H1 (cell line): ENCODE data around the gene EML1. TPM values are rescaled to one million over a fixed set of nuclear protein-coding genes. Genes with fewer than 3 reads are reported as not detected.
A peak's percentile ranks its signal among the peaks of the same experiment; 100 is the strongest.

Experiments
- CTCF ChIA-PET: fragments of 300-600 bp; sonication (Branson Sonifier 250); formaldehyde crosslinking; loops from one replicate; lab custom pipeline; 2021; ENCODE audit not compliant: partially characterized antibody; lab: Charles Lee
- POLR2A ChIA-PET: fragments of 300-600 bp; sonication (Branson Sonifier 250); formaldehyde crosslinking; loops from one replicate; lab custom pipeline; 2021; ENCODE audit warnings: inconsistent platforms; ENCODE audit not compliant: partially characterized antibody; lab: Charles Lee
- DNase-seq, 2 experiments: peaks; one replicate each; pipeline versions ENCODE4 v3.0.0 to v3.0.0-alpha.2; 2010 to 2022; ENCODE audit warnings: low spot score in 2 of 2, low read depth in 1 of 2, mixed read lengths in 1 of 2
- FAIRE-seq: peaks from 2 replicates; lab custom pipeline; 2011; peaks lifted over from hg19 to GRCh38; lab: Jason Lieb, UNC
- H2AFZ ChIP-seq: 2 replicates; pipeline ENCODE4 v1.8.1; 2012; ENCODE audit warnings: low read length, inconsistent platforms
- H2AK5ac ChIP-seq: 2 replicates; pipeline ENCODE4 v1.6.1; 2013; ENCODE audit warnings: low read depth, low read length
- H2BK120ac ChIP-seq: replicated peaks from 2 replicates; pipeline ENCODE3; 2013; ENCODE audit warnings: low read depth, low read length, inconsistent platforms
- H2BK12ac ChIP-seq: 2 replicates; pipeline ENCODE4 v1.6.1; 2013; ENCODE audit warnings: low read depth, low read length
- H2BK15ac ChIP-seq: 2 replicates; pipeline ENCODE4 v1.6.1; 2013; ENCODE audit warnings: low read length
- H2BK20ac ChIP-seq: 2 replicates; pipeline ENCODE4 v1.6.1; 2013; ENCODE audit warnings: low read length
- H2BK5ac ChIP-seq: 2 replicates; pipeline ENCODE4 v1.6.1; 2013; ENCODE audit warnings: low read depth, low read length
- H3K14ac ChIP-seq: 2 replicates; pipeline ENCODE4 v1.6.1; 2013; ENCODE audit warnings: inconsistent platforms; ENCODE audit not compliant: insufficient read length
- H3K18ac ChIP-seq: 2 replicates; pipeline ENCODE4 v1.6.1; 2013; ENCODE audit warnings: low read length; ENCODE audit errors: extremely low read depth
- H3K23ac ChIP-seq: 2 replicates; pipeline ENCODE4 v1.6.1; 2013; ENCODE audit warnings: inconsistent platforms; ENCODE audit not compliant: insufficient read length
- H3K23me2 ChIP-seq: 2 replicates; pipeline ENCODE4 v1.6.1; 2013; ENCODE audit warnings: low read depth, low read length
- H3K27ac ChIP-seq: 2 replicates; pipeline ENCODE4 v1.6.1; 2011; ENCODE audit warnings: low read depth, low read length, inconsistent platforms
- H3K27me3 ChIP-seq, 4 experiments: replicated peaks in 1 of 4; 1 replicate in 1 of 4; 2 replicates in 3 of 4; pipeline versions ENCODE4 v1.6.1 to v1.8.1; 2011 to 2013; ENCODE audit warnings: low read length in 3 of 4, mild to moderate bottlenecking in 3 of 4, inconsistent platforms in 2 of 4, mixed read lengths in 2 of 4, moderate library complexity in 1 of 4; ENCODE audit not compliant: control insufficient read depth in 3 of 4, insufficient read depth in 3 of 4; ENCODE audit errors: extremely low read depth in 1 of 4
- H3K36me3 ChIP-seq, 4 experiments: 2 replicates each; pipeline versions ENCODE4 v1.6.1 to v1.8.1; 2011 to 2013; ENCODE audit warnings: mild to moderate bottlenecking in 4 of 4, low read length in 3 of 4, moderate library complexity in 2 of 4, control low read depth in 1 of 4, inconsistent platforms in 1 of 4; ENCODE audit not compliant: insufficient read depth in 4 of 4, control insufficient read depth in 2 of 4
- H3K4ac ChIP-seq: replicated peaks from 2 replicates; pipeline ENCODE3; 2013; ENCODE audit warnings: low read length, low read depth, mixed read lengths, inconsistent platforms; ENCODE audit not compliant: insufficient read length
- H3K4me1 ChIP-seq, 4 experiments: replicated peaks in 1 of 4; 1 replicate in 1 of 4; 2 replicates in 3 of 4; pipeline versions ENCODE4 v1.6.1 to v1.8.1; 2011 to 2013; ENCODE audit warnings: low read length in 3 of 4, inconsistent platforms in 2 of 4, mixed read lengths in 1 of 4; ENCODE audit not compliant: insufficient read depth in 4 of 4, control insufficient read depth in 3 of 4
- H3K4me2 ChIP-seq, 2 experiments: 2 replicates each; pipeline versions ENCODE4 v1.6.1 to v1.8.1; 2011 to 2013; ENCODE audit warnings: low read depth in 2 of 2, low read length in 2 of 2, control low read depth in 1 of 2, inconsistent platforms in 1 of 2, mild to moderate bottlenecking in 1 of 2; ENCODE audit not compliant: insufficient read depth in 1 of 2
- H3K4me3 ChIP-seq, 4 experiments: fragments of 200-600, 300-600 bp in 1 of 4; sonication (generic), shearing (Covaris generic), sonication (Bioruptor Twin) in 1 of 4; 2 replicates each; pipeline versions ENCODE4 v1.5.1 to v1.8.1; 2011 to 2016; ENCODE audit warnings: low read length in 4 of 4, low read depth in 3 of 4, control low read depth in 2 of 4, inconsistent platforms in 2 of 4, mild to moderate bottlenecking in 2 of 4, mixed read lengths in 1 of 4, moderate library complexity in 1 of 4; ENCODE audit not compliant: insufficient read depth in 2 of 4; ENCODE audit errors: extremely low read depth in 1 of 4
- H3K56ac ChIP-seq: replicated peaks from 2 replicates; pipeline ENCODE3; 2013; ENCODE audit warnings: low read depth, mild to moderate bottlenecking, mixed read lengths, low read length, inconsistent platforms; ENCODE audit not compliant: insufficient read length
- H3K79me1 ChIP-seq: 2 replicates; pipeline ENCODE4 v1.6.1; 2013; ENCODE audit warnings: low read depth, low read length, control low read depth
- H3K79me2 ChIP-seq, 2 experiments: 2 replicates each; pipeline versions ENCODE4 v1.6.1 to v1.8.1; 2012 to 2013; ENCODE audit warnings: low read length in 2 of 2, mild to moderate bottlenecking in 2 of 2, inconsistent platforms in 1 of 2; ENCODE audit not compliant: insufficient read depth in 2 of 2, control insufficient read depth in 1 of 2
- H3K9ac ChIP-seq, 4 experiments: replicated peaks in 1 of 4; 1 replicate in 1 of 4; 2 replicates in 3 of 4; pipeline versions ENCODE4 v1.6.1 to v1.8.1; 2011 to 2013; ENCODE audit warnings: low read depth in 3 of 4, low read length in 3 of 4, control low read depth in 2 of 4, mild to moderate bottlenecking in 2 of 4, moderate library complexity in 2 of 4, inconsistent platforms in 1 of 4; ENCODE audit errors: extremely low read depth in 1 of 4
- H3K9me3 ChIP-seq, 2 experiments: 2 replicates each; pipeline versions ENCODE4 v1.6.1 to v1.8.1; 2012 to 2013; ENCODE audit warnings: mild to moderate bottlenecking in 2 of 2, moderate library complexity in 2 of 2, control low read depth in 1 of 2, inconsistent platforms in 1 of 2, low read depth in 1 of 2, low read length in 1 of 2, mixed read lengths in 1 of 2; ENCODE audit not compliant: insufficient read depth in 2 of 2
- H4K20me1 ChIP-seq, 2 experiments: replicated peaks in 1 of 2; 2 replicates each; pipeline versions ENCODE3 to v1.8.1; 2011 to 2013; ENCODE audit warnings: inconsistent platforms in 2 of 2, low read length in 2 of 2, mild to moderate bottlenecking in 1 of 2; ENCODE audit not compliant: insufficient read depth in 2 of 2, control insufficient read depth in 1 of 2
- H4K5ac ChIP-seq: 2 replicates; pipeline ENCODE4 v1.6.1; 2013; ENCODE audit warnings: low read length, low read depth, mixed read lengths, inconsistent platforms; ENCODE audit not compliant: insufficient read length
- H4K8ac ChIP-seq: 2 replicates; pipeline ENCODE4 v1.8.0; 2013; ENCODE audit warnings: mild to moderate bottlenecking, moderate library complexity, low read length, inconsistent platforms; ENCODE audit not compliant: insufficient read depth; ENCODE audit errors: extremely low read depth
- H4K91ac ChIP-seq: replicated peaks from 2 replicates; pipeline ENCODE3; 2013; ENCODE audit warnings: low read length, mixed read lengths, inconsistent platforms; ENCODE audit not compliant: insufficient read length
- CBX8 ChIP-seq: fragments of 300-800, 300-1000 bp; sonication (generic); IDR thresholded peaks from 2 replicates; pipeline ENCODE4 v1.7.1; 2016; ENCODE audit warnings: low read depth, low read length, borderline replicate concordance
- CEBPB ChIP-seq: IDR thresholded peaks from 2 replicates; pipeline ENCODE4 v1.6.1; 2012; ENCODE audit warnings: low read depth, low read length
- CHD1 ChIP-seq: IDR thresholded peaks from 2 replicates; pipeline ENCODE4 v1.6.1; 2012; ENCODE audit warnings: low read depth, low read length, improper control_type of control experiment
- CHD2 ChIP-seq: IDR thresholded peaks from 2 replicates; pipeline ENCODE4 v1.6.1; 2012; ENCODE audit warnings: low read length, improper control_type of control experiment
- EZH2 ChIP-seq: fragments of 200-600 bp; sonication (generic); IDR thresholded peaks from 2 replicates; pipeline ENCODE4 v1.7.1; 2012; ENCODE audit warnings: low read depth, mild to moderate bottlenecking, moderate library complexity, low read length, inconsistent platforms; ENCODE audit not compliant: severe bottlenecking
- GABPA ChIP-seq: IDR thresholded peaks from 2 replicates; pipeline ENCODE4 v1.6.1; 2011; ENCODE audit warnings: mild to moderate bottlenecking, low read length, moderate library complexity, borderline replicate concordance; ENCODE audit not compliant: insufficient read depth
- JUND ChIP-seq: IDR thresholded peaks from 2 replicates; pipeline ENCODE4 v1.6.1; 2011; ENCODE audit warnings: mild to moderate bottlenecking, improper control_type of control experiment, low read length
- KDM4A ChIP-seq: IDR thresholded peaks from one replicate; pipeline ENCODE4 v1.7.1; 2012; ENCODE audit warnings: low read depth, mild to moderate bottlenecking, moderate library complexity, low read length, inconsistent platforms; ENCODE audit not compliant: severe bottlenecking
- PHF8 ChIP-seq: fragments of 200-600 bp; sonication (generic); conservative IDR thresholded peaks from 2 replicates; pipeline ENCODE4 v1.7.1; 2012; ENCODE audit warnings: low read depth, mild to moderate bottlenecking, inconsistent platforms, low read length, moderate library complexity
- RNF2 ChIP-seq: fragments of 200-900, 300-1000 bp; sonication (generic); IDR thresholded peaks from 2 replicates; pipeline ENCODE4 v1.7.1; 2016; ENCODE audit warnings: borderline replicate concordance, low read depth, mild to moderate bottlenecking, antibody characterized with exemption, low read length; ENCODE audit not compliant: poor library complexity, severe bottlenecking; ENCODE audit errors: missing control alignments
- SIN3A ChIP-seq, 2 experiments: IDR thresholded peaks in 1 of 2; conservative IDR thresholded peaks in 1 of 2; 2 replicates each; pipeline ENCODE4 v1.6.1; 2011 to 2012; ENCODE audit warnings: low read length in 2 of 2, improper control_type of control experiment in 1 of 2, low read depth in 1 of 2, mild to moderate bottlenecking in 1 of 2
- SRF ChIP-seq: IDR thresholded peaks from 2 replicates; pipeline ENCODE4 v1.6.1; 2011; ENCODE audit warnings: mild to moderate bottlenecking, low read depth, low read length, moderate library complexity
- TBP ChIP-seq: IDR thresholded peaks from 2 replicates; pipeline ENCODE4 v1.6.1; 2011; ENCODE audit warnings: low read depth, low read length, improper control_type of control experiment
- whole genome bisulfite sequencing, 2 experiments: shearing (Covaris generic) in 1 of 2; methylation state at CpG; one replicate each; pipeline versions ENCODE4 v1.1.6 to v1.1.7; 2013 to 2015; ENCODE audit warnings: low lambda C conversion rate in 2 of 2, mixed read lengths in 2 of 2, inconsistent platforms in 1 of 2, low coverage in 1 of 2, missing lambda C conversion rate in 1 of 2; ENCODE audit not compliant: insufficient replicate concordance in 2 of 2, insufficient coverage in 1 of 2, insufficient read length in 1 of 2; ENCODE audit errors: extremely low coverage in 1 of 2, missing lambda C conversion rate in 1 of 2; 5-methylcytosine and 5-hydroxymethylcytosine counted together
- polyA plus RNA-seq, 7 experiments: library from polyadenylated mRNA; depleted of rRNA in 3 of 7; stranded (reverse) in 5 of 7; unstranded in 2 of 7; fragments of >200 nt in 5 of 7; fragments of 200-250 nt in 2 of 7; gene quantifications; 1 replicate in 5 of 7; 2 replicates in 1 of 7; 4 replicates in 1 of 7; pipeline versions ENCODE4 v1.2.1 to v1.2.3, GENCODE V29; 2011 to 2013; ENCODE audit warnings: missing spikeins in 2 of 7, mixed read lengths in 2 of 7
- total RNA-seq: library from RNA; stranded (reverse); fragmentation: NEBNext Ultra II Directional; extraction: Animal tissue kit (Norgen Biotek cat#: 25700); gene quantifications from 2 replicates; pipeline ENCODE4 v1.2.1, GENCODE V29; 2021
- TF ChIP-seq, protein P1 (sequence below): IDR thresholded peaks from 2 replicates; pipeline ENCODE4 v1.6.1; 2012; ENCODE audit warnings: inconsistent platforms

Gene EML1
- total and polyA plus RNA-seq, 2 of the 8 experiments (the other 6 are each of a cell fraction or from before 2014, with no cell fraction given): 11.1 to 24.7 TPM

GRCh38 chr14:99925471-99925870, 132.3 kb downstream of the EML1 start:
- no peak overlapping the region for H3K4ac ChIP-seq
- POLR2A ChIA-PET: no interaction called here
- no peak for FAIRE-seq
- no peak for TF ChIP-seq JUND
- TF ChIP-seq RNF2: no peak
- no peak for TF ChIP-seq PHF8
- TF ChIP-seq TBP: no peak
- TF ChIP-seq GABPA: no peak
- no peak for TF ChIP-seq CHD1
- no peak for TF ChIP-seq SRF
- no peak for TF ChIP-seq CEBPB
- no peak for TF ChIP-seq EZH2
- TF ChIP-seq CHD2: no peak
- TF ChIP-seq SIN3A (conservative IDR thresholded peaks at IDR 0.05 in 1 of 2, IDR thresholded peaks at IDR 0.05 in 1 of 2; ENCODE audit: low read depth in 1 of 2, low read length in 2 of 2): no peak
- no peak for TF ChIP-seq CBX8
- no peak for TF ChIP-seq KDM4A
- TF ChIP-seq, protein P1, sequence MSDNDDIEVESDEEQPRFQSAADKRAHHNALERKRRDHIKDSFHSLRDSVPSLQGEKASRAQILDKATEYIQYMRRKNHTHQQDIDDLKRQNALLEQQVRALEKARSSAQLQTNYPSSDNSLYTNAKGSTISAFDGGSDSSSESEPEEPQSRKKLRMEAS: no peak

More at GRCh38 chr14:99925471-99925870, 132.3 kb downstream of the EML1 start:
- no peak overlapping the region for H3K18ac ChIP-seq
- H3K4me2 ChIP-seq: no peak overlapping the region
- H2BK15ac ChIP-seq: no peak overlapping the region
- H2BK5ac ChIP-seq: no peak overlapping the region
- H2BK20ac ChIP-seq: no peak overlapping the region
- CTCF ChIA-PET: no interaction called here
- no peak overlapping the region for H4K5ac ChIP-seq
- no peaks in the 10 kb centered on the region for H3K4me1 ChIP-seq
- no peak overlapping the region; a peak in 2 of 7 replicates for H3K9ac ChIP-seq
- H3K23ac ChIP-seq: no peak overlapping the region
- no peak overlapping the region for H2BK12ac ChIP-seq
- no peak overlapping the region for H2AFZ ChIP-seq
- peaks cover 0 to 5% of the 10 kb centered on the region in 2 experiments; a peak in 3 of 4 replicates for H3K9me3 ChIP-seq
- H2AK5ac ChIP-seq: no peak overlapping the region
- H3K23me2 ChIP-seq: peaks cover 5% of the 10 kb centered on the region; the same call in 1 of the 2 replicates
- H3K56ac ChIP-seq: no peak overlapping the region
- no peaks in the 10 kb centered on the region for H3K79me2 ChIP-seq
- H4K8ac ChIP-seq: no peak overlapping the region
- peak in 1 of 2 experiments; percentile 11 for DNase-seq
- H3K14ac ChIP-seq: no peak overlapping the region
- H3K36me3 ChIP-seq: peaks cover 0 to 4% (median 2%) of the 10 kb centered on the region in 4 experiments; a peak in 2 of 8 replicates
- H4K20me1 ChIP-seq: peaks cover 0 to 3% of the 10 kb centered on the region in 2 experiments
- H3K79me1 ChIP-seq: no peaks in the 10 kb centered on the region
- 90% methylated on average over 7 of the region's 7 CpGs; no CpG with 5 or more reads in 1 of the 2 experiments for WGBS, 2 experiments
- H3K27me3 ChIP-seq: no peaks in the 10 kb centered on the region
- no peak overlapping the region for H3K4me3 ChIP-seq
- H3K27ac ChIP-seq: no peak overlapping the region
- H2BK120ac ChIP-seq: no peak overlapping the region
- no peak overlapping the region for H4K91ac ChIP-seq
